K562 (cell line): ENCODE results near the gene PRPSAP1. TPM values are rescaled to one million over a fixed set of nuclear protein-coding genes. Genes with fewer than 3 reads are reported as not detected.

ENCODE experiments used
- ATAC-seq: fragments of 200-7000 bp; cut with Tn5 transposase; 3 replicates; pipeline ENCODE4 v1.9.1; 2020; ENCODE audit warnings: moderate library complexity
- BruUV-seq: library from RNA; stranded (reverse); fragments of 400-500 nt; replicated peaks from 2 replicates; lab custom pipeline; 2021; lab: Mats Ljungman, UMichigan
- CTCF ChIA-PET: fragments of 300-600 bp; formaldehyde crosslinking; extraction: SDS; loops from one replicate; lab custom pipeline; 2021; ENCODE audit warnings: low intra/inter-chr PET ratio; lab: Yijun Ruan, JAX
- POLR2A ChIA-PET: fragments of 300-600, 350-650 bp; sonication (Branson Sonifier 250); formaldehyde crosslinking; extraction: SDS; loops from one replicate; lab custom pipeline; 2021; ENCODE audit warnings: antibody characterized with exemption, inconsistent platforms; lab: Yijun Ruan, JAX
- DNase-seq, 4 experiments: peaks; one replicate each; pipeline versions ENCODE4 v3.0.0 to v3.0.0-alpha.2; 2011 to 2018; ENCODE audit warnings: low spot score in 3 of 4, mixed read lengths in 3 of 4; ENCODE audit errors: extremely low read depth in 1 of 4
- FAIRE-seq: peaks from 2 replicates; lab custom pipeline; 2011; peaks lifted over from hg19 to GRCh38; lab: Jason Lieb, UNC
- H2AFZ ChIP-seq: 2 replicates; pipeline ENCODE4 v1.6.0; 2011; ENCODE audit warnings: low read depth, low read length, control low read depth, inconsistent platforms
- H3K27ac ChIP-seq: fragments of 200-600 bp; 3 replicates; pipeline ENCODE4 v1.8.0; 2011; ENCODE audit warnings: low read depth, mild to moderate bottlenecking, control low read depth, inconsistent platforms, low read length, moderate library complexity, mixed read lengths; ENCODE audit errors: extremely low read depth
- H3K27me3 ChIP-seq, 2 experiments: fragments of 300-600 bp in 1 of 2; 2 replicates in 1 of 2; 3 replicates in 1 of 2; pipeline versions ENCODE4 v1.6.0 to v1.8.0; 2011; ENCODE audit warnings: inconsistent platforms in 2 of 2, low read length in 2 of 2, mild to moderate bottlenecking in 1 of 2, mixed read lengths in 1 of 2, moderate library complexity in 1 of 2; ENCODE audit not compliant: control insufficient read depth in 2 of 2, insufficient read depth in 2 of 2
- H3K36me3 ChIP-seq: fragments of 300-600 bp; 3 replicates; pipeline ENCODE4 v1.8.0; 2011; ENCODE audit warnings: mild to moderate bottlenecking, low read length, inconsistent platforms; ENCODE audit not compliant: control insufficient read depth, insufficient read depth
- H3K4me1 ChIP-seq, 2 experiments: fragments of 200-600 bp in 1 of 2; replicated peaks in 1 of 2; 2 replicates in 1 of 2; 3 replicates in 1 of 2; pipeline versions ENCODE4 v1.5.1 to v1.8.0; 2011; ENCODE audit warnings: inconsistent platforms in 2 of 2, low read length in 2 of 2, mild to moderate bottlenecking in 1 of 2, mixed read lengths in 1 of 2, moderate library complexity in 1 of 2; ENCODE audit not compliant: control insufficient read depth in 2 of 2, insufficient read depth in 2 of 2
- H3K4me2 ChIP-seq: 2 replicates; pipeline ENCODE4 v1.6.1; 2011; ENCODE audit warnings: low read length, control low read depth, inconsistent platforms, mixed read lengths; ENCODE audit not compliant: insufficient read depth
- H3K4me3 ChIP-seq: fragments of 200-600 bp; sonication (generic), shearing (Covaris generic); 2 replicates; pipeline ENCODE4 v1.5.1; 2016; ENCODE audit warnings: control low read depth, inconsistent platforms
- H3K79me2 ChIP-seq: fragments of 200-600 bp; 3 replicates; pipeline ENCODE4 v1.8.0; 2011; ENCODE audit warnings: low read length, inconsistent platforms; ENCODE audit not compliant: control insufficient read depth, insufficient read depth
- H3K9ac ChIP-seq, 2 experiments: 2 replicates each; pipeline versions ENCODE4 v1.6.0 to v1.6.1; 2011; ENCODE audit warnings: low read depth in 2 of 2, low read length in 2 of 2, control low read depth in 1 of 2, inconsistent platforms in 1 of 2, mild to moderate bottlenecking in 1 of 2, mixed read lengths in 1 of 2; ENCODE audit not compliant: insufficient read depth in 1 of 2
- H3K9me1 ChIP-seq: one replicate; pipeline ENCODE4 v1.6.0; 2011; ENCODE audit warnings: inconsistent platforms, mild to moderate bottlenecking, low read length, moderate library complexity; ENCODE audit not compliant: control insufficient read depth, insufficient read depth
- H3K9me3 ChIP-seq: replicated peaks from 2 replicates; pipeline ENCODE4 v1.5.1; 2011; ENCODE audit warnings: low read depth, low read length, inconsistent platforms; ENCODE audit not compliant: control insufficient read depth, insufficient read depth
- H4K20me1 ChIP-seq: replicated peaks from 2 replicates; pipeline ENCODE4 v1.6.1; 2011; ENCODE audit warnings: low read length, inconsistent platforms, mixed read lengths; ENCODE audit not compliant: control insufficient read depth, insufficient read depth
- ATF1 ChIP-seq, 2 experiments: fragments of 450-650 bp in 1 of 2; IDR thresholded peaks; 2 replicates each; pipeline ENCODE4 v1.6.1; 2016; ENCODE audit warnings: missing compliant biosample characterization in 1 of 2, missing genetic modification characterization in 1 of 2
- GATA2 ChIP-seq: sonication (generic); formaldehyde crosslinking; IDR thresholded peaks from 2 replicates; pipeline ENCODE4 v1.4.0; 2020; ENCODE audit warnings: mild to moderate bottlenecking, missing genetic modification reagents
- SFPQ ChIP-seq: fragments of 200-400 bp; formaldehyde crosslinking; IDR thresholded peaks from 2 replicates; pipeline ENCODE4 v1.6.1; 2017; ENCODE audit warnings: mild to moderate bottlenecking, low read depth, low read length, moderate library complexity
- TRIM28 ChIP-seq: fragments of 450-650 bp; IDR thresholded peaks from 2 replicates; pipeline ENCODE4 v1.6.1; 2017
- ZNF224 ChIP-seq: sonication (generic); formaldehyde crosslinking; IDR thresholded peaks from 2 replicates; pipeline ENCODE4 v1.8.0; 2022; ENCODE audit warnings: mild to moderate bottlenecking, missing genetic modification reagents
- WGBS: fragments of 100-300 bp; shearing (Covaris generic); methylation state at CpG from one replicate; pipeline ENCODE4 v1.1.6; 2016; ENCODE audit warnings: low coverage, mixed read lengths; ENCODE audit not compliant: insufficient coverage; ENCODE audit errors: missing lambda C conversion rate; 5-methylcytosine and 5-hydroxymethylcytosine counted together
- in situ Hi-C: fragments of 300-500 bp; cut with MboI; formaldehyde crosslinking; loops from 4 replicates; pipeline ENCODE4 v1.15.0; 2018; ENCODE audit warnings: inconsistent platforms, mixed read lengths
- intact Hi-C: fragments of 100-400 bp; cut with micrococcal nuclease; formaldehyde crosslinking; loops from 2 replicates; pipeline ENCODE4 v1.14.2; 2022
- polyA plus RNA-seq, 8 experiments: library from polyadenylated mRNA; depleted of rRNA in 4 of 8; stranded (reverse) in 5 of 8; unstranded in 3 of 8; fragments of >200 nt; fragmentation: Nextera tagmentation in 2 of 8; fragmentation: Illumina TruSeq in 1 of 8; extraction: Ambion mirVana in 2 of 8; extraction: Trizol in 1 of 8; gene quantifications; 2 replicates each; pipeline versions ENCODE4 v1.2.1 to v1.2.3, GENCODE V29; 2011 to 2014; ENCODE audit warnings: inconsistent platforms in 1 of 8, missing spikeins in 1 of 8
- total RNA-seq, 7 experiments: library from RNA; depleted of rRNA in 6 of 7; stranded (reverse); fragments of >200 nt in 6 of 7; fragmentation: Illumina TruSeq in 2 of 7; extraction: Trizol in 2 of 7; gene quantifications; 2 replicates each; pipeline versions ENCODE4 v1.2.1 to v1.2.3, GENCODE V29; 2011 to 2021; ENCODE audit warnings: low replicate concordance in 1 of 7
- TF ChIP-seq, protein P1 (sequence below): sonication (generic); formaldehyde crosslinking; IDR thresholded peaks from 2 replicates; pipeline ENCODE4 v1.8.0; 2022; ENCODE audit warnings: missing genetic modification reagents, mild to moderate bottlenecking, moderate library complexity, borderline replicate concordance

PRPSAP1 gene
- total and polyA plus RNA-seq, 9 of the 15 experiments (the other 6 are each of a cell fraction or from before 2014, with no cell fraction given), result 21.9 to 77.1 (median 40.8) TPM

- TF ChIP-seq SFPQ (no peak), GATA2 (no peak), TRIM28 (no peak), ZNF224 (CRISPR knock-in tag) (no peak)
These were observed 16.7 kb upstream of the PRPSAP1 start (continued) for GRCh38 chr17:76370261-76370993.

GRCh38 chr17:76369804-76370203, 16.1 kb upstream of the PRPSAP1 start:
- no peaks in the 10 kb centered on the region for H3K9me1 ChIP-seq
- no peaks in the 10 kb centered on the region for H4K20me1 ChIP-seq
- no peak overlapping the region for H3K27ac ChIP-seq
- no peak for FAIRE-seq
- no TSS peak for BruUV-seq
- no peaks in the 10 kb centered on the region for H3K79me2 ChIP-seq
- no peak for DNase-seq
- in situ Hi-C loops (no loop called here), intact Hi-C loops (no loop called here)
- peak overlapping the region; percentile 6; the same call in 1 of the 2 replicates for H3K4me2 ChIP-seq
- ATAC-seq, result peak; percentile 11; the same call in 1 of the 3 replicates
- H3K9me3 ChIP-seq, result no peaks in the 10 kb centered on the region
- peak overlapping the region; percentile 76; the same call in 1 of the 2 replicates for H2AFZ ChIP-seq
- TF ChIP-seq ATF1 (CRISPR knock-in tag; IDR thresholded peaks at IDR 0.05), result no peak
- no peak for TF ChIP-seq ATF1 (tag; IDR thresholded peaks at IDR 0.05)
- TF ChIP-seq, protein P1, sequence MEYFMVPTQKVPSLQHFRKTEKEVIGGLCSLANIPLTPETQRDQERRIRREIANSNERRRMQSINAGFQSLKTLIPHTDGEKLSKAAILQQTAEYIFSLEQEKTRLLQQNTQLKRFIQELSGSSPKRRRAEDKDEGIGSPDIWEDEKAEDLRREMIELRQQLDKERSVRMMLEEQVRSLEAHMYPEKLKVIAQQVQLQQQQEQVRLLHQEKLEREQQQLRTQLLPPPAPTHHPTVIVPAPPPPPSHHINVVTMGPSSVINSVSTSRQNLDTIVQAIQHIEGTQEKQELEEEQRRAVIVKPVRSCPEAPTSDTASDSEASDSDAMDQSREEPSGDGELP (CRISPR knock-in tag), result peak; percentile 62; the same call in 1 of the 2 replicates
- WGBS, result 65% methylated on average over 7 of the region's 7 CpGs
- H3K27me3 ChIP-seq, result no peaks in the 10 kb centered on the region
- ChIA-PET CTCF (interaction anchor here (0.6 to 1.6 kb wide), 5 partner anchors 16 to 90 kb away, joined by 4 to 13 read pairs (median 7); no protein-coding TSS in a partner anchor), POLR2A (interaction anchor here (0.8 to 2.5 kb wide), 4 partner anchors 10 to 18 kb away, joined by 3 to 11 read pairs (median 7); partner anchors contain the start of genes PRPSAP1 and SPHK1)
- H3K4me3 ChIP-seq, result no peak overlapping the region
- no peaks in the 10 kb centered on the region for H3K36me3 ChIP-seq
- H3K9ac ChIP-seq, result peak overlapping the region; percentile 0 to 48; a peak in 1 of 4 replicates
- peaks cover 4 to 20% of the 10 kb centered on the region in 2 experiments; a peak in 4 of 5 replicates for H3K4me1 ChIP-seq
